Liver (tissue), 9 donors: ENCODE results near the gene OR7C1. TPM values are rescaled to one million over a fixed set of nuclear protein-coding genes. Genes with fewer than 3 reads are reported as not detected.

Experiments used
- DNase-seq: peaks from one replicate; pipeline ENCODE4 v3.0.0-alpha.2; 2017; ENCODE audit warnings: low spot score
- H3K27ac ChIP-seq, 2 donors: one replicate each; pipeline ENCODE4 v1.7.0; 2013; ENCODE audit warnings: inconsistent platforms in 2 of 2, low read length in 2 of 2, control low read depth in 1 of 2, low read depth in 1 of 2, mild to moderate bottlenecking in 1 of 2
- H3K27me3 ChIP-seq, 4 donors: one replicate each; pipeline versions ENCODE4 v1.6.1 to v1.7.0; 2013; ENCODE audit warnings: low read length in 3 of 4, inconsistent platforms in 1 of 4, mild to moderate bottlenecking in 1 of 4, moderate library complexity in 1 of 4; ENCODE audit not compliant: control insufficient read depth in 4 of 4, insufficient read depth in 4 of 4
- H3K36me3 ChIP-seq, 4 donors: one replicate each; pipeline versions ENCODE4 v1.6.1 to v1.7.0; 2013; ENCODE audit warnings: low read length in 3 of 4, mild to moderate bottlenecking in 3 of 4, low read depth in 1 of 4, moderate library complexity in 1 of 4; ENCODE audit not compliant: control insufficient read depth in 4 of 4, insufficient read depth in 3 of 4
- H3K4me1 ChIP-seq, 4 donors: one replicate each; pipeline versions ENCODE4 v1.6.1 to v1.7.0; 2013; ENCODE audit warnings: low read length in 3 of 4, mild to moderate bottlenecking in 3 of 4, moderate library complexity in 1 of 4; ENCODE audit not compliant: control insufficient read depth in 4 of 4, insufficient read depth in 4 of 4
- H3K4me3 ChIP-seq, 3 donors: one replicate each; pipeline versions ENCODE4 v1.6.1 to v1.7.0; 2013; ENCODE audit warnings: low read length in 3 of 3, control low read depth in 1 of 3, low read depth in 1 of 3, mild to moderate bottlenecking in 1 of 3
- H3K9ac ChIP-seq, 2 donors: one replicate each; pipeline ENCODE4 v1.7.0; 2013; ENCODE audit warnings: low read length in 2 of 2, mild to moderate bottlenecking in 2 of 2, moderate library complexity in 2 of 2, control low read depth in 1 of 2, low read depth in 1 of 2
- H3K9me3 ChIP-seq, 4 donors: one replicate each; pipeline versions ENCODE4 v1.6.1 to v1.7.0; 2013; ENCODE audit warnings: low read length in 3 of 4; ENCODE audit not compliant: control insufficient read depth in 4 of 4
- ATF3 ChIP-seq: IDR thresholded peaks from 2 replicates; pipeline ENCODE4 v1.6.1; 2016; ENCODE audit warnings: antibody characterized with exemption
- EGR1 ChIP-seq, 2 donors: IDR thresholded peaks; 2 replicates each; pipeline ENCODE4 v1.6.1; 2016 to 2018; ENCODE audit warnings: antibody characterized with exemption in 2 of 2, low read depth in 2 of 2
- FOXA1 ChIP-seq: IDR thresholded peaks from 2 replicates; pipeline ENCODE4 v1.6.1; 2016; ENCODE audit warnings: antibody characterized with exemption
- FOXA2 ChIP-seq: IDR thresholded peaks from 2 replicates; pipeline ENCODE4 v1.6.1; 2016; ENCODE audit warnings: antibody characterized with exemption
- GABPA ChIP-seq, 2 donors: IDR thresholded peaks in 1 of 2; conservative IDR thresholded peaks in 1 of 2; 2 replicates each; pipeline ENCODE4 v1.6.1; 2016; ENCODE audit warnings: antibody characterized with exemption in 2 of 2, mild to moderate bottlenecking in 1 of 2, moderate library complexity in 1 of 2
- HNF4A ChIP-seq, 2 donors: conservative IDR thresholded peaks; 2 replicates each; pipeline ENCODE4 v1.6.1; 2016; ENCODE audit warnings: antibody characterized with exemption in 2 of 2, mild to moderate bottlenecking in 2 of 2
- HNF4G ChIP-seq: IDR thresholded peaks from 2 replicates; pipeline ENCODE4 v1.6.1; 2016; ENCODE audit warnings: antibody characterized with exemption
- JUND ChIP-seq, 2 donors: IDR thresholded peaks; 2 replicates each; pipeline ENCODE4 v1.6.1; 2016; ENCODE audit warnings: antibody characterized with exemption in 2 of 2
- NR2F2 ChIP-seq: IDR thresholded peaks from 2 replicates; pipeline ENCODE4 v1.6.1; 2016; ENCODE audit warnings: antibody characterized with exemption
- RAD21 ChIP-seq, 2 donors: IDR thresholded peaks; 2 replicates each; pipeline ENCODE4 v1.6.1; 2016; ENCODE audit warnings: antibody characterized with exemption in 2 of 2, mild to moderate bottlenecking in 2 of 2
- RXRA ChIP-seq, 2 donors: IDR thresholded peaks; 2 replicates each; pipeline ENCODE4 v1.6.1; 2017 to 2018; ENCODE audit warnings: antibody characterized with exemption in 2 of 2, mild to moderate bottlenecking in 1 of 2
- SP1 ChIP-seq: IDR thresholded peaks from 2 replicates; pipeline ENCODE4 v1.6.1; 2018; ENCODE audit warnings: antibody characterized with exemption, mild to moderate bottlenecking
- TAF1 ChIP-seq: conservative IDR thresholded peaks from 2 replicates; pipeline ENCODE4 v1.6.1; 2016; ENCODE audit warnings: antibody characterized with exemption, mild to moderate bottlenecking
- YY1 ChIP-seq: IDR thresholded peaks from 2 replicates; pipeline ENCODE4 v1.6.1; 2016; ENCODE audit warnings: antibody characterized with exemption, mild to moderate bottlenecking
- ZBTB33 ChIP-seq: IDR thresholded peaks from 2 replicates; pipeline ENCODE4 v1.6.1; 2016; ENCODE audit warnings: antibody characterized with exemption
- WGBS: extraction: QIAGEN DNeasy Blood & Tissue Kit; methylation state at CpG from one replicate; pipeline ENCODE4 v1.1.7; 2013; 5-methylcytosine and 5-hydroxymethylcytosine counted together
- polyA plus RNA-seq, 2 donors: library from polyadenylated mRNA; stranded (reverse) in 1 of 2; unstranded in 1 of 2; fragments of 200-250 nt in 1 of 2; fragments of >200 nt in 1 of 2; fragmentation: Nextera tagmentation in 1 of 2; extraction: Ambion mirVana in 1 of 2; gene quantifications; one replicate each; pipeline versions ENCODE4 v1.2.1 to v1.2.3, GENCODE V29; 2013 to 2015
- total RNA-seq, 2 donors: library from RNA; depleted of rRNA; stranded (reverse); fragments of >200 nt; gene quantifications; one replicate each; pipeline ENCODE4 v1.2.3, GENCODE V29; 2014
- TF ChIP-seq, protein P1 (sequence below): IDR thresholded peaks from 2 replicates; pipeline ENCODE4 v1.6.1; 2016; ENCODE audit warnings: antibody characterized with exemption
- TF ChIP-seq, protein P2 (sequence below): fragments of 150-350 bp; IDR thresholded peaks from 2 replicates; pipeline ENCODE4 v1.5.1; 2017; ENCODE audit warnings: improper control_type of control experiment, low read depth, low read length; ENCODE audit not compliant: missing input control
- TF ChIP-seq, protein P3 (sequence below): IDR thresholded peaks from 2 replicates; pipeline ENCODE4 v1.6.1; 2016; ENCODE audit warnings: antibody characterized with exemption, mild to moderate bottlenecking
- donor health status: healthy.
- donor health status: healthy.
- donor health status: healthy.
- donor health status: healthy.
- donor health status: healthy.

The OR7C1 gene
- total and polyA plus RNA-seq, 4 donors: 0.06 to 0.14 TPM; not detected in 2

GRCh38 chr19:14772995-14773394, 62.0 kb downstream of the OR7C1 start (continued):
- TF ChIP-seq TAF1 (no peak), ZBTB33 (no peak)
- TF ChIP-seq, protein P1, sequence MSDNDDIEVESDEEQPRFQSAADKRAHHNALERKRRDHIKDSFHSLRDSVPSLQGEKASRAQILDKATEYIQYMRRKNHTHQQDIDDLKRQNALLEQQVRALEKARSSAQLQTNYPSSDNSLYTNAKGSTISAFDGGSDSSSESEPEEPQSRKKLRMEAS: no peak

- H3K27ac ChIP-seq: no peak overlapping the region
- TF ChIP-seq HNF4A (conservative IDR thresholded peaks at IDR 0.05) (no peak), FOXA1 (no peak), YY1 (no peak), RXRA (IDR thresholded peaks at IDR 0.05) (no peak), GABPA (IDR thresholded peaks at IDR 0.05 in 1 of 2, conservative IDR thresholded peaks at IDR 0.05 in 1 of 2) (no peak), JUND (IDR thresholded peaks at IDR 0.05) (no peak), SP1 (no peak), RAD21 (IDR thresholded peaks at IDR 0.05) (no peak), HNF4G (no peak), NR2F2 (no peak), EGR1 (IDR thresholded peaks at IDR 0.05; ENCODE audit: low read depth in 2 of 2) (no peak), TAF1 (no peak), ATF3 (no peak), FOXA2 (no peak), ZBTB33 (no peak)
- TF ChIP-seq, protein P1: no peak
- TF ChIP-seq, protein P2, sequence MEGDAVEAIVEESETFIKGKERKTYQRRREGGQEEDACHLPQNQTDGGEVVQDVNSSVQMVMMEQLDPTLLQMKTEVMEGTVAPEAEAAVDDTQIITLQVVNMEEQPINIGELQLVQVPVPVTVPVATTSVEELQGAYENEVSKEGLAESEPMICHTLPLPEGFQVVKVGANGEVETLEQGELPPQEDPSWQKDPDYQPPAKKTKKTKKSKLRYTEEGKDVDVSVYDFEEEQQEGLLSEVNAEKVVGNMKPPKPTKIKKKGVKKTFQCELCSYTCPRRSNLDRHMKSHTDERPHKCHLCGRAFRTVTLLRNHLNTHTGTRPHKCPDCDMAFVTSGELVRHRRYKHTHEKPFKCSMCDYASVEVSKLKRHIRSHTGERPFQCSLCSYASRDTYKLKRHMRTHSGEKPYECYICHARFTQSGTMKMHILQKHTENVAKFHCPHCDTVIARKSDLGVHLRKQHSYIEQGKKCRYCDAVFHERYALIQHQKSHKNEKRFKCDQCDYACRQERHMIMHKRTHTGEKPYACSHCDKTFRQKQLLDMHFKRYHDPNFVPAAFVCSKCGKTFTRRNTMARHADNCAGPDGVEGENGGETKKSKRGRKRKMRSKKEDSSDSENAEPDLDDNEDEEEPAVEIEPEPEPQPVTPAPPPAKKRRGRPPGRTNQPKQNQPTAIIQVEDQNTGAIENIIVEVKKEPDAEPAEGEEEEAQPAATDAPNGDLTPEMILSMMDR: no peak
- TF ChIP-seq, protein P3, sequence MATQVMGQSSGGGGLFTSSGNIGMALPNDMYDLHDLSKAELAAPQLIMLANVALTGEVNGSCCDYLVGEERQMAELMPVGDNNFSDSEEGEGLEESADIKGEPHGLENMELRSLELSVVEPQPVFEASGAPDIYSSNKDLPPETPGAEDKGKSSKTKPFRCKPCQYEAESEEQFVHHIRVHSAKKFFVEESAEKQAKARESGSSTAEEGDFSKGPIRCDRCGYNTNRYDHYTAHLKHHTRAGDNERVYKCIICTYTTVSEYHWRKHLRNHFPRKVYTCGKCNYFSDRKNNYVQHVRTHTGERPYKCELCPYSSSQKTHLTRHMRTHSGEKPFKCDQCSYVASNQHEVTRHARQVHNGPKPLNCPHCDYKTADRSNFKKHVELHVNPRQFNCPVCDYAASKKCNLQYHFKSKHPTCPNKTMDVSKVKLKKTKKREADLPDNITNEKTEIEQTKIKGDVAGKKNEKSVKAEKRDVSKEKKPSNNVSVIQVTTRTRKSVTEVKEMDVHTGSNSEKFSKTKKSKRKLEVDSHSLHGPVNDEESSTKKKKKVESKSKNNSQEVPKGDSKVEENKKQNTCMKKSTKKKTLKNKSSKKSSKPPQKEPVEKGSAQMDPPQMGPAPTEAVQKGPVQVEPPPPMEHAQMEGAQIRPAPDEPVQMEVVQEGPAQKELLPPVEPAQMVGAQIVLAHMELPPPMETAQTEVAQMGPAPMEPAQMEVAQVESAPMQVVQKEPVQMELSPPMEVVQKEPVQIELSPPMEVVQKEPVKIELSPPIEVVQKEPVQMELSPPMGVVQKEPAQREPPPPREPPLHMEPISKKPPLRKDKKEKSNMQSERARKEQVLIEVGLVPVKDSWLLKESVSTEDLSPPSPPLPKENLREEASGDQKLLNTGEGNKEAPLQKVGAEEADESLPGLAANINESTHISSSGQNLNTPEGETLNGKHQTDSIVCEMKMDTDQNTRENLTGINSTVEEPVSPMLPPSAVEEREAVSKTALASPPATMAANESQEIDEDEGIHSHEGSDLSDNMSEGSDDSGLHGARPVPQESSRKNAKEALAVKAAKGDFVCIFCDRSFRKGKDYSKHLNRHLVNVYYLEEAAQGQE: no peak
- H3K9ac ChIP-seq: no peak overlapping the region
- DNase-seq: no peak
- WGBS: 79% methylated on average over 8 of the region's 8 CpGs
- peaks cover 0 to 2% (median 0%) of the 10 kb centered on the region in 4 donors for H3K27me3 ChIP-seq
- no peaks in the 10 kb centered on the region for H3K9me3 ChIP-seq
- H3K4me3 ChIP-seq: no peak overlapping the region
- H3K36me3 ChIP-seq: no peaks in the 10 kb centered on the region
- H3K4me1 ChIP-seq: no peaks in the 10 kb centered on the region
Measured at GRCh38 chr19:14772467-14772866, 62.5 kb downstream of the OR7C1 start.
